NCI-H1930 (cell line): ENCODE measurements around the gene VBP1.
"Not testable (repeated sequence)": the region's sequence is repeated elsewhere in the genome, so short reads cannot be mapped to it uniquely, and the experiment has no call there.

Experiments
- DNase-seq, 2 experiments: peaks; one replicate each; lab custom pipeline; 2025; lab: John Stamatoyannopoulos, UW

The VBP1 gene

DNA sequence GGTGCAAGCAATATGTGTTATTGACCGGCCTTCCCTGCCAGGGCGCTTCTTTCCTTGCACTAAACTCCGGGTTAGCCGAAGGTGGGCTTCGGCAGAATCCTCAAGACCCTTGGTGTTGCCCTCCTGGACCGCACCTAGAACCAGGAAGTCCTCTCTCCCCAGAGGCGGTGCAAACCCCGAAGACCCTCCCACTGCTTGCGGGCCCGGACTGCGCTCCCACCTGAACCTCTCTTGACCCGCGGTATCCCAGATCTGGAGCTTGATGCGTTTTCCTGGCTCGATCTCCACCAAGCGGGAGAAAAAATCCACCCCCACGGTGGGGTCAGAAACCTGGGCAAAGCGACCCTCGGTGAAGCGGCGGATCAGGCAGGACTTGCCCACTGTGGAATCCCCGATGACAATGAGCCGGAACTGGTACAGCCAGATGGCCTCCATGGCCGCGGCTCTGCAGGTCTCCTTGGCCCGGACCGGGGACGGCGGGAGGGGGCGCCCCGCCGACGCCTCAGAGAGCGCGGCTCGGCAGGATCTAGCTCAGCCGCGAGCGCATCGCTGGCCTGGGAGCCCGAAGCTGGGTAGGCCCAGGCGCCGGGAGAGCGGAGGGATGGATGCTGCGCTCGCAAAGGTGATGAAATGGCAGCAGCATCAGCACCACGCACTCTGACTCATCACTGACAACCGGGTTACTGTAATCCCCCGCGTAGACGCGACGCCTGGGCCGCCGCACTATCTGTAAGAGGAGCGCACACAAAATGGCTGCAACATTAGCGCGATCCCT is 47.8 kb downstream of the VBP1 start, which contains the start of gene RAB39B:
TSS of gene RAB39B (minus strand) at position 638 of the 775 bp plus-strand sequence. CDS start at position 435, 203 bp downstream.
- peak; percentile 62 to 70 for DNase-seq

DNA sequence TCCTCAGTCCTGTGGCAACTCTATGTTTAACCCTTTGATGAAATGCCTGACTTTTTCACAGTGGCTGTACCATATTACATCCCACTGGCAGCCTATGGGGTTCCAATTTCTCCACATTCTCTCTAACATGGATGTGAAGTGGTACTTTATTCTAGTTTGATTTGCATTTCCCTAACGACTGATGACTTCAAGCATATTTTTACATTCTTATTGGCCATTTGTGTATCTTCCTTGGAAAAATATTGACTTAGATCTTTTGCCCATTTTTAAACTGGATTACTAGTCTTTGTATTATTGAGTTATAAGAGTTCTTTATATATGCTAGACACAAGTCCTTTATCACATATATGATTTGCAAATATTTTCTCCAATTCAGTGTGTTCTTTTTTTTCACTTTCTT is 50.2 kb downstream of the VBP1 start:
- no peak for DNase-seq

DNA sequence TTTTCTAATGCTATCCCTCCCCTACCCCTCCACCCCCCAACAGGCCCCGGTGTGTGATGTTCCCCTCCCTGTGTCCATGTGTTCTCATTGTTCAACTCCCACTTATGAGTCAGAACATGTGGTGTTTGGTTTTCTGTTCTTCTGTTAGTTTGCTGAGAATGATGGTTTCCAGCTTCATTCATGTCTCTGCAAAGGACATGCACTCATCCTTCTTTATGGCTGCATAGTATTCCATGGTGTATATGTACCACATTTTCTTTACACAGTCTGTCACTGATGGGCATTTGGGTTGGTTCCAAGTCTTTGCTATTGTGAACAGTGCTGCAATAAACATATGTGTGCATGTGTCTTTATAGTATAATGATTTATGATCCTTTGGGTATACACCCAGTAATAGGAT is 51.7 kb downstream of the VBP1 start:
- DNase-seq: not testable (repeated sequence)

DNA sequence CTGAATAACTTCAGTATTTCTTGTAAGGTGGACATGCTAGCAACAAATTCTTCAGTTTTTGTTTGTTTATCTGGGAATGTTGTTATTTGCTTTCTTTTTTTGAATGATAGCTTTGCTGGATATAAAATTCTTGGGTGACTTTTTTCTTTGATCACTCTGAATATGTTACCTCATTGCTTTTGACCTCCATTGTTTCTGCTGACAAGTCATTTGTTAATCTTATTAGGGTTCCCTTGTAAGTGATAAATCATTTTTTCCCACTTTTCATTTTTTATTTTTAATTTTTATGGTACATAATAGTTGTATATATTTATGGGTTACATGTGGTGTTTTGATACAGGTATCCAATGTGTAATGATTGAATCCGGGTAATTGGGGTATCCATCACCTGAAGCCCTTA is 54.7 kb downstream of the VBP1 start:
- DNase-seq: no peak

DNA sequence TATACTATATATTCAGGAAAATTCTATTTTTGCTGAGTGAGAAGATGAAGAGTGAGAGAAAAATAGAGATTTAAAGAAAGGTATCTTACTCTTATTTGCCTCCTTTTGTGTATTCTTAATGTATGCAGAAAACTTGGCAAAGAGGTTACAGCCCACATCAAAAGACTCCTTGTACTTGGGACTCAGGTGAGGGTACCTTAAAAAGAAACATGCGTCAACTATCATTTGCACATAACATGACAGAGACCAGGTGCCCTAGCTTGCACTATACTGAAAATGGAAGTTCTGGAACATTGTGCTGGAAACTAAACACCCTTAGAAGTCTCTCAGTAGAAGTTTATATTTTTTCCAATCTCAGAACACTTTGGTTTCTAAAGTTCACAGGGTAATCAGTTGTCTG is 63.6 kb downstream of the VBP1 start:
- no peak for DNase-seq
